ENCODE data around the gene DDX23. TPM values are rescaled to one million over a fixed set of nuclear protein-coding genes. Genes with fewer than 3 reads are reported as not detected.

DDX23 gene
- total RNA-seq, 2 experiments from 2014 or later, result 69.4 to 76.5 TPM

GRCh38 chr12:48827026-48827425 is 24.9 kb downstream of the DDX23 start:
- ATAC-seq (ENCODE audit: poor library complexity) (no peak), DNase-seq (no peak)
- no peaks in the 10 kb centered on the region for H3K4me1 Mint-ChIP-seq (ENCODE audit: low read depth)
- Histone ChIP-seq H3K9me3 (ENCODE audit: control insufficient read depth in 1 of 2, insufficient read depth in 1 of 2, low read length in 2 of 2) (no peaks in the 10 kb centered on the region), H3K4me3 (ENCODE audit: low read length) (no peak overlapping the region), H3K27me3 (ENCODE audit: control insufficient read depth in 1 of 2, insufficient read depth in 2 of 2, low read length in 2 of 2) (no peaks in the 10 kb centered on the region), H3K4me1 (ENCODE audit: insufficient read depth, low read length) (peaks cover 5% of the 10 kb centered on the region), H3K36me3 (ENCODE audit: insufficient read depth, low read length) (peaks cover 35% of the 10 kb centered on the region), H3K27ac (ENCODE audit: low read depth in 1 of 2, low read length in 2 of 2) (no peak overlapping the region)
- TF ChIP-seq CTCF (IDR thresholded peaks at IDR 0.05), result no peak
- H3K9me3 Mint-ChIP-seq, result no peaks in the 10 kb centered on the region
- CTCF ChIA-PET, result interaction anchor here (2.5 kb wide), 1 partner anchor 13 kb away, joined by 11 read pairs; no protein-coding TSS in a partner anchor
- H3K4me3 Mint-ChIP-seq, result no peak overlapping the region
- H3K27ac Mint-ChIP-seq, result no peak overlapping the region
- POLR2A ChIA-PET, result interaction anchor here (0.7 to 2.0 kb wide), 2 partner anchors 12 to 25 kb away, joined by 3 to 8 read pairs; partner anchors contain the start of gene DDX23
- peaks cover 37% of the 10 kb centered on the region for H3K36me3 Mint-ChIP-seq (ENCODE audit: low read depth)
- intact Hi-C loops (cut with DNase I, micrococcal nuclease), result no loop called here
- H3K27me3 Mint-ChIP-seq, result no peaks in the 10 kb centered on the region

GRCh38 chr12:48826209-48826855 is 25.6 kb downstream of the DDX23 start:
- peaks cover 5% of the 10 kb centered on the region for H3K4me1 ChIP-seq (ENCODE audit: insufficient read depth, low read length)
- Mint-ChIP-seq H3K9me3 (no peaks in the 10 kb centered on the region), H3K27me3 (no peaks in the 10 kb centered on the region), H3K4me3 (no peak overlapping the region), H3K4me1 (ENCODE audit: low read depth) (no peaks in the 10 kb centered on the region), H3K36me3 (ENCODE audit: low read depth) (peaks cover 31% of the 10 kb centered on the region), H3K27ac (peak overlapping the region; percentile 24)
- H3K9me3 ChIP-seq (ENCODE audit: control insufficient read depth in 1 of 2, insufficient read depth in 1 of 2, low read length in 2 of 2), result no peaks in the 10 kb centered on the region
- intact Hi-C loops (cut with DNase I, micrococcal nuclease), result no loop called here
- H3K27ac ChIP-seq (ENCODE audit: low read depth in 1 of 2, low read length in 2 of 2), result no peak overlapping the region
- POLR2A ChIA-PET, result interaction anchor here (2.0 kb wide), 1 partner anchor 12 kb away, joined by 8 read pairs; no protein-coding TSS in a partner anchor
- no peaks in the 10 kb centered on the region for H3K27me3 ChIP-seq (ENCODE audit: control insufficient read depth in 1 of 2, insufficient read depth in 2 of 2, low read length in 2 of 2)
- no peak overlapping the region for H3K4me3 ChIP-seq (ENCODE audit: low read length)
- CTCF ChIA-PET, result interaction anchor here (0.7 to 2.5 kb wide), 2 partner anchors 12 to 27 kb away, joined by 3 to 11 read pairs; no protein-coding TSS in a partner anchor
- ATAC-seq (ENCODE audit: poor library complexity) (no peak), DNase-seq (no peak)
- no peak for TF ChIP-seq CTCF (IDR thresholded peaks at IDR 0.05)
- peaks cover 28% of the 10 kb centered on the region for H3K36me3 ChIP-seq (ENCODE audit: insufficient read depth, low read length)

GRCh38 chr12:48824905-48825304 is 27.1 kb downstream of the DDX23 start:
- no peaks in the 10 kb centered on the region for H3K4me1 Mint-ChIP-seq (ENCODE audit: low read depth)

More at GRCh38 chr12:48824905-48825304, 27.1 kb downstream of the DDX23 start:
- Histone ChIP-seq H3K36me3 (ENCODE audit: insufficient read depth, low read length) (peaks cover 14% of the 10 kb centered on the region), H3K27ac (ENCODE audit: low read depth in 1 of 2, low read length in 2 of 2) (no peak overlapping the region), H3K27me3 (ENCODE audit: control insufficient read depth in 1 of 2, insufficient read depth in 2 of 2, low read length in 2 of 2) (no peaks in the 10 kb centered on the region), H3K9me3 (ENCODE audit: control insufficient read depth in 1 of 2, insufficient read depth in 1 of 2, low read length in 2 of 2) (no peaks in the 10 kb centered on the region), H3K4me1 (ENCODE audit: insufficient read depth, low read length) (peaks cover 5% of the 10 kb centered on the region), H3K4me3 (ENCODE audit: low read length) (no peak overlapping the region)
- ChIA-PET CTCF (interaction anchor here (2.5 kb wide), 1 partner anchor 11 kb away, joined by 11 read pairs; no protein-coding TSS in a partner anchor), POLR2A (interaction anchor here (1.5 kb wide), 1 partner anchor 27 kb away, joined by 4 read pairs; the partner anchor contains the start of gene DDX23)
- Mint-ChIP-seq H3K9me3 (no peaks in the 10 kb centered on the region), H3K36me3 (ENCODE audit: low read depth) (peaks cover 17% of the 10 kb centered on the region), H3K27ac (no peak overlapping the region), H3K4me3 (no peak overlapping the region), H3K27me3 (no peaks in the 10 kb centered on the region)
- ATAC-seq (ENCODE audit: poor library complexity) (no peak), DNase-seq (no peak)
- no peak for TF ChIP-seq CTCF (IDR thresholded peaks at IDR 0.05)
- intact Hi-C loops (cut with DNase I, micrococcal nuclease), result no loop called here
